ENCODE data around the gene MAX. TPM values are rescaled to one million over a fixed set of nuclear protein-coding genes. Genes with fewer than 3 reads are reported as not detected.

The MAX gene
- total and polyA plus RNA-seq, 9 of the 15 experiments (the other 6 are each of a cell fraction or from before 2014, with no cell fraction given), result 15.4 to 96.5 (median 51.6) TPM

GRCh38 chr14:65107200-65107599, 4.9 kb upstream of the MAX start (continued):
- TF ChIP-seq ZBTB17 (CRISPR knock-in tag; IDR thresholded peaks at IDR 0.05) (no peak), POLR3A (IDR thresholded peaks at IDR 0.05; ENCODE audit: borderline replicate concordance, extremely low read depth, insufficient read depth, insufficient read length) (no peak), RCOR1 (IDR thresholded peaks at IDR 0.05; ENCODE audit: borderline replicate concordance in 1 of 2, low read depth in 2 of 2, low read length in 2 of 2) (peak in 1 of 2 experiments; percentile 84; a peak in 3 of 4 replicates), GABPB1 (CRISPR knock-in tag; IDR thresholded peaks at IDR 0.05) (no peak), CCNT2 (IDR thresholded peaks at IDR 0.05; ENCODE audit: borderline replicate concordance, extremely low read depth, insufficient read length, low read depth, low read length) (peak; percentile 71), ILK (tag; IDR thresholded peaks at IDR 0.05; ENCODE audit: borderline replicate concordance, low read depth) (no peak), ZNF699 (CRISPR knock-in tag; IDR thresholded peaks at IDR 0.05; ENCODE audit: insufficient replicate concordance) (no peak), KHSRP (IDR thresholded peaks at IDR 0.05) (no peak), MAFG (tag; conservative IDR thresholded peaks at IDR 0.05) (0 out of 2 replicates have a peak, but pooled peaks have one; percentile 18), CREM (IDR thresholded peaks at IDR 0.05; ENCODE audit: low read depth) (peak; percentile 46; the same call in 1 of the 2 replicates), CCAR2 (IDR thresholded peaks at IDR 0.05; ENCODE audit: low read depth, low read length) (no peak), SMC3 (conservative IDR thresholded peaks at IDR 0.05; ENCODE audit: insufficient read depth, low read depth, low read length) (no peak), ZSCAN29 (IDR thresholded peaks at IDR 0.05) (no peak), ETV5 (CRISPR knock-in tag; IDR thresholded peaks at IDR 0.05; ENCODE audit: low read depth) (peak; percentile 77; the same call in 1 of the 2 replicates), HNRNPLL (IDR thresholded peaks at IDR 0.05; ENCODE audit: low read depth, low read length, poor library complexity, severe bottlenecking) (no peak), SP1 (CRISPR knock-in tag; IDR thresholded peaks at IDR 0.05) (no peak), SMARCC2 (IDR thresholded peaks at IDR 0.05; ENCODE audit: low read depth) (0 out of 2 replicates have a peak, but pooled peaks have one; percentile 27), MCM2 (IDR thresholded peaks at IDR 0.05; ENCODE audit: low read depth) (no peak), XRCC5 (IDR thresholded peaks at IDR 0.05; ENCODE audit: low read depth, low read length) (no peak), CBX2 (IDR thresholded peaks at IDR 0.05; ENCODE audit: insufficient read depth, low read length, poor library complexity, severe bottlenecking) (no peak), HIVEP1 (CRISPR knock-in tag; IDR thresholded peaks at IDR 0.05) (no peak), ZNF589 (CRISPR knock-in tag; IDR thresholded peaks at IDR 0.05; ENCODE audit: low read depth) (no peak)
- TF ChIP-seq, protein P1, sequence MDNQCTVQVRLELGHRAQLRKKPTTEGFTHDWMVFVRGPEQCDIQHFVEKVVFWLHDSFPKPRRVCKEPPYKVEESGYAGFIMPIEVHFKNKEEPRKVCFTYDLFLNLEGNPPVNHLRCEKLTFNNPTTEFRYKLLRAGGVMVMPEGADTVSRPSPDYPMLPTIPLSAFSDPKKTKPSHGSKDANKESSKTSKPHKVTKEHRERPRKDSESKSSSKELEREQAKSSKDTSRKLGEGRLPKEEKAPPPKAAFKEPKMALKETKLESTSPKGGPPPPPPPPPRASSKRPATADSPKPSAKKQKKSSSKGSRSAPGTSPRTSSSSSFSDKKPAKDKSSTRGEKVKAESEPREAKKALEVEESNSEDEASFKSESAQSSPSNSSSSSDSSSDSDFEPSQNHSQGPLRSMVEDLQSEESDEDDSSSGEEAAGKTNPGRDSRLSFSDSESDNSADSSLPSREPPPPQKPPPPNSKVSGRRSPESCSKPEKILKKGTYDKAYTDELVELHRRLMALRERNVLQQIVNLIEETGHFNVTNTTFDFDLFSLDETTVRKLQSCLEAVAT (IDR thresholded peaks at IDR 0.05), result no peak
- TF ChIP-seq, protein P2, sequence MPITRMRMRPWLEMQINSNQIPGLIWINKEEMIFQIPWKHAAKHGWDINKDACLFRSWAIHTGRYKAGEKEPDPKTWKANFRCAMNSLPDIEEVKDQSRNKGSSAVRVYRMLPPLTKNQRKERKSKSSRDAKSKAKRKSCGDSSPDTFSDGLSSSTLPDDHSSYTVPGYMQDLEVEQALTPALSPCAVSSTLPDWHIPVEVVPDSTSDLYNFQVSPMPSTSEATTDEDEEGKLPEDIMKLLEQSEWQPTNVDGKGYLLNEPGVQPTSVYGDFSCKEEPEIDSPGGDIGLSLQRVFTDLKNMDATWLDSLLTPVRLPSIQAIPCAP (CRISPR knock-in tag; IDR thresholded peaks at IDR 0.05; ENCODE audit: borderline replicate concordance), result no peak
- TF ChIP-seq, protein P3, sequence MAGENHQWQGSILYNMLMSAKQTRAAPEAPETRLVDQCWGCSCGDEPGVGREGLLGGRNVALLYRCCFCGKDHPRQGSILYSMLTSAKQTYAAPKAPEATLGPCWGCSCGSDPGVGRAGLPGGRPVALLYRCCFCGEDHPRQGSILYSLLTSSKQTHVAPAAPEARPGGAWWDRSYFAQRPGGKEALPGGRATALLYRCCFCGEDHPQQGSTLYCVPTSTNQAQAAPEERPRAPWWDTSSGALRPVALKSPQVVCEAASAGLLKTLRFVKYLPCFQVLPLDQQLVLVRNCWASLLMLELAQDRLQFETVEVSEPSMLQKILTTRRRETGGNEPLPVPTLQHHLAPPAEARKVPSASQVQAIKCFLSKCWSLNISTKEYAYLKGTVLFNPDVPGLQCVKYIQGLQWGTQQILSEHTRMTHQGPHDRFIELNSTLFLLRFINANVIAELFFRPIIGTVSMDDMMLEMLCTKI (IDR thresholded peaks at IDR 0.05; ENCODE audit: partially characterized antibody), result no peak

Data from K562 (cell line).